GM19455 (cell line): ENCODE results near the gene OCA2.
"Not testable (repeated sequence)": the region's sequence is repeated elsewhere in the genome, so short reads cannot be mapped to it uniquely, and the experiment has no call there.

Experiments used
- ATAC-seq: cut with Tn5 transposase; IDR thresholded peaks from one replicate; pipeline ENCODE4 v1.9.1; 2021; ENCODE audit not compliant: unreplicated experiment

Gene OCA2

DNA sequence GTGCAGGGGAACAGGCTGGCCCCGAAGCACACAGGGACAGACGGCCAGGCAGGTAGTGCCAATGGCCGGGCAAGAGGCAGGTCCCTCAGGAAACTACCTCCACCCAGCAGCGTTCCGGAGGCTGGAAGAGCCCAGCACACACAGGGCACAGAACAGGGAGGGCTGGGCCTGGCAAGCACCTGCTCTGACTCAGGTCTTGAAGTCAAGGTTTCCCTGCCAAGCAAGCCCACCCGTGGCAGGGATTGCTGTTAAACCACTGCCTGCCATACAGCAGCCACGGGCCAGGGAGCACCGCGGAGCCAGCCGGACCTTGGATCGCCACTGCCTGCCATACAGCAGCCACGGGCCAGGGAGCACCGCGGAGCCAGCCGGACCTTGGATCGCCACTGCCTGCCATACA is 22.5 kb upstream of the OCA2 start:
- ATAC-seq: not testable (repeated sequence)

DNA sequence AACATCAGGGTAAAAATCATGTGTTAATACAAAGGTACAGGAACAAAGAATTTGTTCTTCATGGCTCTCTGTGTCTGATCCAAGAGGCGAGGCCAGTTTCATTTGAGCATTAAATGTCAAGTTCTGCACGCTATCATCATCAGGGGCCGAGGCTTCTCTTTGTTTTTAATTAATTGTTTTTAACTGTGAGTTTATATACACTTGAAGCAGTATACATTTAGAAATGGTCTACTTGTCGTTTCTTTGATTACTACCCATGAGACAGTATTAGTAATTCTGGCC is 21.2 kb upstream of the OCA2 start:
- ATAC-seq: no peak

DNA sequence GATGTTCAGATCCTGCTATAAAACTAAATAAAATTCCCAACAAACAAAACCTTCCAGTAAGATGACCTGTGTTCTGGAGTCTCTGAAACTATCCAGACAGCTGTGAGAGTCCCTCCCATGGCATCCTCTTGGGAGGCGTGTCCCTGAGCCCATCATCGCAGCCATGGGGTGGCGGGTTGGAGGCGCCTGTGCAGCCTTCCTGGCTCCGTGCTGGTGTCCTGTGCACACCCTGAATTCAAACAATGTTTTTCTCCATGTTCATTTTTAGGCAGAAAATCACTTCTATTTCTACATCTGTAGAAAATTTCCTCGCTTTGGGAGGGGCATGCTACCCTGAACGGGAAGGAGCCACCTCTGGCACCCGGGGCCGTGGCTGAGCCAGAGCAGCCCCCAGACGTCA is 19.4 kb upstream of the OCA2 start:
- ATAC-seq: no peak

DNA sequence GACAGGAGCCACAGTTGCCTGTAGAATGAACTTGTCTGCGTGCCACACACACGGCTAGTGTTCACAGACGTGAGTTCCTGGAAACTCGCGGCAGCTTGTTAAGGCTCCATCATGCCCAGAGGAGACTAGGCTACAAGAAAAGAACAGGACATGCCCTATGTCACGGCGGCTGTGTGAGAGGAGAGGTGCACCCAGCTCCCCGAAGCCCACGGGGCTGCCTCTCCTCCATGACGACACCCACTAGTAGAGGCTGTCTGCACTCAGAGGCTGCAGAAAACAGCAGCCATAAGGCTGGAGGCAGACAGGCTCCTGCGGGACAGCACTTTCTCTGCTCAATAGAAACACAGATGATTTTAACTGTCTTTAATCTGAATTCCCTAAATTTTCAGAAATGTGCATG is 19.0 kb upstream of the OCA2 start:
- no peak for ATAC-seq

DNA sequence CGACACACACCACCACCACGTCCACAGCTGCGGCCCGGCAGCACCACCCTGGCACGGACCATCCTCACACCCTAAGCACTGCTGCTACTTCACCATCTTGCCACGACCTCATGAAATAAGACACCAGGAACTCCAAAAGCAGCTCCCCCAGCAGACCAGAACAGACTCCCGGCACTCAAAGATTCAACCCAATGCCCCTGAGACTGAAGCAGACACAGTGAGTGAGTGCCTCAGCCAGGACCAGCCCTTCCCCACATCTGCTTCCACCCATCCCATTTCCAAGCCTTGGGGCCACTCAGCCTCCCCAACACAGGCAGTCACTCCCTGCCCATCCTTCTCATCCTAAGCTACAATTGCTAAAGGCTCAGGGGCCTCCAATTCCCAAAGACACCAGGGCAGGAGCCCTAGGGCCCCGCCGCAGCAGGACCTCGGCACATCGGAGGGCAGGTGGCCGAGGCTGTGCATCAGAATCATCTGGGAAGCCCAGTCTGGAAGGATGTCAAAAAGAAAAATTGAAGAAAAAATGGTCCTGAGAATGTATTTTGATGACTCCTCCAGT is 18.4 kb upstream of the OCA2 start:
- no peak for ATAC-seq

DNA sequence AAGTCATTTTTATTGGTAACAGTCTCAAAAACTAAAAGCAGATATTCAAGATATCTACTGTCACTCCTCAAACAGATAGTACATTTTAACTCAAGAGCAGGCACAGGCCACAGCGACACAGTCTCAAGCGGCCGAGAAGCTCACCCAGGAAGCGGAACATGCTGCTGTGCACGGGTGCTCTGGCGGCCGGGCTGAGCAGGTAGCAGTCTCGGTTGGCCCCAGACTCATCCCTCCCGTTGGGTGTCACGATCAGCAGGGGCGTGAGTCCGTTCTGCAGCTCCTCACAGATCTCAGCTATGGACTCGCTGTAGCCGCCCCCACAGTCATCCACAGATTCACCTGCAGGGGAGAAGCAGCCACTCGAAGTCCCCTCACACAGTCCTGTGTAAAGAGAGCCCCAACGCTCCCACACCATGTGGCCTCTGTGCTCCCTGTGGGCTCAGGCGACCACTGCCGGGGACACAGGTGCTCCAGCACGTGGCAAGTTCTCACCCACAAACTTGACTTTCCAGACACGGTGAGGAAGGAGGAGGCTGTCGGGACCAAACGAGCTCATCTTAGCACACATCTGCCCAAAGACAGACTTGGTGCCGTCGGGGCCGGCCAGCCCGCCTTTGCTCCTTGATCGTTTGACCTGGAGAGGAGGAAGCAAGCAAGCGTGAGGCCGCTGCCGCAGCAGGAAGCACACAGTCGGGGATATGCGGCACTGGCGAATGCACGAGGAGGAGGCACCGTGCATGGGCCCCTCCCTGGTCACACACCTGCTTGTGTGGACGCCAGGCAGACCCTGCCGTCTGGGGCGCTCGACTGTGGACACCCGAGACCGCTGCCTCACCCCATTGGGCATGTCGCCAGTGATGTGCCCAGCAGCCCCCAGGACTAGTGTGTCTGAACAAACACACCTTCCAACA is 17.7 kb upstream of the OCA2 start:
- ATAC-seq: no peak

DNA sequence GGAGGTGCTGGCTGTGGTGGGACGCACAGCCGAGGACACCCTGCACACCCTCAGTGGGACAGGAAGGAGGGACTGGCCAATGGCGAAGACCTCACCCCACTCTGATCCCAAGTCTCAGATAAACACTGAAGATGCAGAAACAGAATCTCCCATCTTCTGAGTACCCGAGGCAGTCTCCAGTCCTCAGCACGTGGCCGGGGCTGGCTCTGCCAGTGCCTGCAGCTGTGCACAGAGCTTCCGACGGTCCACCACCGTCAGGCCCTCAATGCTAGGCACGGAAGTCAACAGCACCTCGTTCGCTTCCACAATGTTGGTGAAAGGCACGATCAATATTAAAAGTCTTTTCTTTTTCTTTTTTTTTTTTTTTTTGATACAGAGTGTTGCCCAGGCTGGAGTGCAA is 16.8 kb upstream of the OCA2 start:
- no peak for ATAC-seq

DNA sequence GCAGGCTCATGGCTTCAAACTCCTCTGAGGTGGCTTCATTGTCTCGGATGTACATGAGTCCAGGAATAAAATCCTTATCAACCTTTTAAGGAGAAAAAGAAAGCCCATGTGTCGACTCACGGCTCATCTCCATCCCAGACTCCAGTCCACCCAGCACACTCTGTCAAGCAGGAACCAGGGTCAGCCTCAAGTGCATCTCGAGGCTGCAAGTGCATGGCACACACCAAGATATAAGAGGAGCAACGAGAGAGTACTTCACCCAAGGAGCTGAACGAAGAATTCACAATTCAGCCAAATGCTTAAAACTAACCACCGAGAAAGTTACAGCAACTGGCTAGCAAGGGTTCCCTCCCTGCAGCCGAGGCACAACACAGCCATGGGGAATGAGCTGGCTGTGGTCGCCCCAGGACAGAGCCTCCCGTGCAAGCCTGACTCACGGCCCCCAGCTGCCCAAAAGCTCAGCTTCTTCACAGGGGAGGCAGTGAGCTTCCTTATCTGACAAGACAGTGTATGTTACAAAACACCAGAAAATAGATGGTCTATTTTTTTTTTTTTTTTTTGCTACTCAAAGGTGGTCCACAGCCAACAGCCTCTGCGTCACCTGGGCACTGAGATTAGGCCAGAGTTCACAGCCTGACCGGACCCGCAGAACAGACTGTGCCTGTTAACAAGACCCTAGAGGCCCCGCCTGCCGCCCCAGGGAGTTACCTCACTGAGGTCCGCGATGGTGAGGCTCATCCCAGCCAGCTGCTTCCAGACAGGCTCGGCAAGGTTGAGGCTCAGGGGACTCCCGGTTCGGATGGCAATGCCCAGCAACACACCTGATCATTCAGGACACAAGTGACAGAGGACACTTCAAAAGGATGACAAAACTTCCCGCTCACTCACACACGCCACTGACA is 15.9 kb upstream of the OCA2 start:
- no peak for ATAC-seq

DNA sequence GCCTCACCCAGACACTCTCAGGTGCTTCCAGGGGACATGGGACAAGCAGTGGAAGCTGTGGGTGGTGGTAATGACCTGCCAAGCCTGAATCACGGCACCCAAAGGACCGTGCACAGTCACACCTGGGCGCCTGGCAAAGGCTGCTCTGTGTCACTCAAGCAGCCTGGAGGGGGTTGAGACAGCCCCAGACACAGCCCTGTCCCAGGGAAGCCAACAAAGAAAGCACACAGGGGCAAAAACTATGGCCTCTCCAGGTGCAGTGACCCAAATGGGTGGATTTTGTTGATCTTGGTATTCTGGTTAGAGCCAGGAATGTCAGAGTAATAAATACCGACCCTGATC is 15.0 kb upstream of the OCA2 start:
- no peak for ATAC-seq

DNA sequence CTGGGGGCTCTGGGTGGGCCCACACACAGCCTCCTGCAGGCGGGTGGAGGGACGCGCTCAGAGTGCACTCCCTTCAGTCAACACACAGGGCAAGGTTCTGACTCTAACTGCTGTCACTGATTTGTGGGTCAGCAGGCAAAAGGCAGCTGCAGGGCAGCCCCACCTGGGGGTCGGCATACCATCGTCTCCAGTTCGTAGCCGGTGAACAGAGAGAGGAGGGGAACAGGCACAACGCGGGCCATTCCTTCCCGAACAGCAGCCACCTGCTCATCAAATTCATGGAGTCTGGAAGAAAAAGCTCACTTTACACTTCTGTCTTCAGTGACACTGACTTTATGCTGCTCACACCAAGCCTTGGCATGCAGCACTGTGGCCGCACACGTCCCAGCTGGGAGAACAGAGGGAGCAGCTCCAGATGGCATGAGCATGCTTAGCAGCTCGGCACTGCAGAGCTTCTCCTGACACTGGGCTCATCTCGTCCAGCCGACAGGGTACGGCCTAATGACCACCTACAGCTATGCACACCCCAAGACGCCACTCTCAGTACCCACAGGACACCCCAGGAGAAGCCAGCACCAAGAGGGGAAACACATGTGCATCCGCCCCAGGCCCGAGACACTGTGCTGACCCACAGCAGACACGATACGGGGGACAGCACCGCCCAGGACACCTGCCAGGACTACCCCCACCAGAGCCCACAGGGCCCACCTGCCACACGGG is 14.4 kb upstream of the OCA2 start:
- no peak for ATAC-seq

DNA sequence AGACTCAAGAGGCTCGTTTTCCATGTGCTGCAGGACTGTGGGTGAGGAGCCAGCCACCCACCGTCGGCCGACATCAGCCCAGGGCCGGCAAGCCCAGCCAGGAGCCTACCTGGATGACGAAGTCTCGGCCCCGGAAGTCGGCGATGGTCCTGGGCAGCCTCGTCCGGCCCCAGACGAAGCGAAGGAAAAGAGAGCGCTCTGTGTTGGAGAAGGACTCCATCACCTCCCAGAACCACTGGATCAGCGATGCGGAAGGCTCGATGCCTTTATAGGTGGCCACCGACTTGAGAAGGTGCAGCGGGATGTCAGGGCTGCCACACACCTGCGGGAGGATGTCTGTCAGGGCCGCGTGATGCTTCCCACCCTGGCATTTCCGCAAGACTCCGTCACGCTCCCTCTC is 13.8 kb upstream of the OCA2 start:
- ATAC-seq: no peak

DNA sequence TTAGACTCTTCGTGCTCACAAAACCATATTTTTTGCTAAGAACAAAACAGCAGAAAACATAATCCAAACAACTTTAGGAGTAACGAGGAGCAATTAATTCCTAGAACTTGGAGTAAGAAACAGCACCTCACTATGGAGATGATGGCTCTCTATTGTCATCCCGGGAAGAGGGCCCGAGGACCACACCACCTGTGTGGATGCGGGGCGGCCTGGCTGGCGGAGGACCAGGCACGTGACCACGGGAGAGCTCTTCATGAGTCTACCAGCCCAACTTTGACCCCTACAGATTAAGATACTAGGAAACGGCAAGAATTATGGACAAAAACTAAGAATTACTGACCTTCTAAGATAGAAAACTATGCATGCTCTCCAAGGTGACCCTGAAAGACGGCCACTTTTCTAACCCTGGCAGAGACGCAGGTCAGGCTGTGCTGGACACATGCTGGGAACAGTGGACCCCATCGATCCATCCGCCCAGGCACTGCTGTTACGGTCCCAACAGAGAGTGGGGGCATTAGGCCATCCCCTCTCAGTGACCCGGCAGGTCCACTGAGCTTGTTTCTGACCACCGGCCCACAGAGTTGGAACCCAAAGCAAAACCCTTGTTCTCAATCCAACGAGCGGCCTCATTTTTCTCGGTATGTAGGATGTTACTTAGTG is 13.1 kb upstream of the OCA2 start:
- ATAC-seq: no peak

DNA sequence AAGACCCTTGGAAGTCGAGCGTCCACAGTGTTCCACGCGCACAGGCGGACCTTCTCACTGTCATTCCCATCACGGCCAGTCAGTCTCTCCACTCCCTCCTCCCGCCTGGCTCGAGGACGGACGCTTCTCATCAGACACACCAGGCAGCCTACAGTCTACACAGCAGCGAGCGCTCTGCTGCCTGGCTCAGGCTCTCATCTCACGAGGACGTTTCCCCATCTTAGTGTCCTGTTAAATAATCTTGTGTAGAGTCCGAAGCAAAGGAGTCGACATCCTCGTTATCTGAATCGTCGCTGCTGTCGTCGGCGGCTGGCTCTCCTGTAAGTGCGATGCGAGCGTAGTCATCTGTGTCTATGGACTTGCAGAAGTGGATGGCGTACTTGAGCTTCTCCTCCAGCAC is 12.4 kb upstream of the OCA2 start:
- no peak for ATAC-seq

DNA sequence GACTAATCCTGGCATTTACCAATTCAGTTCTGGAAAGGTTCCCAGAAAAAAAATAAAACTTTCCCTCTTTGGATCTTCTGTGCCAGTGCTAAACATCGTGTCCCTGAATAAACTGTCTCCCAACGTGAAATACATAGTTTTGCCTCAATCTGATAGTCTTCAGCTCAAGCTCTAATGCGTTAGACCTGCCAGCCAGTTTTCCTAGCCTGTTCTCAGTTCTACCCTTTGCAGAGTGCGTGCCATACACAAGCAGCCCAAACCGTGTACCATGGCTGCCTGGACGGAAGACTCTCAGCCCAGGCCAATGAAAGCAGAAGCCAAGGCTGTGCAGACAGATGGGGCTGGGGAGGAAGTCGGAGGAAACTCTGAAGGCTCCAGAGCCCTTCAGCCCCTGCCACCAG is 11.4 kb upstream of the OCA2 start:
- no peak for ATAC-seq

DNA sequence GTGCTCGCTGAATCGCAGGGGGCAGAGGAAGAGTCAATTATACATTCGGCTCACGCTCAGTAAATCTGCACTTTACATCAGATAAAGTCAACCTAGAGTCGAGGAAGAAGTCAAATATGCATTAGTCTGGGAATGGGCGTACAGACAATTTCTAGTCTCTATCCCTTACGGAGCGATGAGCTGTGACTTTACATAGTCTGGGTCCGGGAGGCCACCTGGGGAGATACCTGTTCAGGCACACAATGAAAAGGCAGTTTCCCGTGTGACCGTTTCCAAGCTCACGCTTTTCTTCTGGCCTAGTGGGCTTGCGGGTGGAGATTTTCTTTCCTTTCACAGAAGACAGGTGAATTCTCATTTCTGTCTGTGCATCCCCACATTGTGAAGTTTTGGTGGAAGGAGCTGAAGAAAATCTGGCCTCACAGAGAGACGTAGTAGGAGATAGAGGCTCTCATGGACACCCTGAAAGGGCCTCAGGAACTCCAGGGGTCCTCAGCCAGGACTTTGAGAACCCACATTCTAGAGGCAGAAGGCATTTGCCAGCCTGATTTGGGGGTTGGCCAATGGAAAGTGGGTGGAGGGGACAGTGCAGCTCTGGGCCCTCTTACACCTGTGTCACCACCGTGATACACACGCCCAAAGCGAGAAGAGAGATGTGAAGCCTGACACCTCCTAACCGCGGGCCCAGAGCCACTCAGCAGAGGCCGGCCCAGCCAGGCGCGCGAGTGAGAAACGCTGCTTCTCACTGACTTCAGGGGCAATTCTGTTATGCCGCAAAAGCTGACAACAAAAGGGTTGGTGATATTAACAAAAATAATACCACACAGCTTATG is 10.7 kb upstream of the OCA2 start:
- no peak for ATAC-seq

DNA sequence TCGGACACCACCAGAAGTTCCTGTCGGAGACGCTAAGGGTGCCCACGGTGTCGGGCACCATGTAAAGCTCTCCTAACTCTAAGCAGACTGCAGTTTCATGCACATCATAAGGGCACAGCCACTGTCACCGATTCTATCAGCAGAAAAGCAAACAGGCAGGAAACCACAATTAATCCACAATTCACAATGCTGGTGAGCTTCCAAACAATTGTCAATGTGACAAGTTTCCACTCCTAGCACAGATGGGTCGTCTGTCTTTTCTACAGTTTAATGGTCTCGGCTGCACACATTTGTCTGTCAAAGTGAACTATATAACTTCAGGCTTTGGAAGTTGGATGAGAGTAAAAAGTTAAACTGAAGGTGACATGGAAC is 8.8 kb upstream of the OCA2 start:
- no peak for ATAC-seq

DNA sequence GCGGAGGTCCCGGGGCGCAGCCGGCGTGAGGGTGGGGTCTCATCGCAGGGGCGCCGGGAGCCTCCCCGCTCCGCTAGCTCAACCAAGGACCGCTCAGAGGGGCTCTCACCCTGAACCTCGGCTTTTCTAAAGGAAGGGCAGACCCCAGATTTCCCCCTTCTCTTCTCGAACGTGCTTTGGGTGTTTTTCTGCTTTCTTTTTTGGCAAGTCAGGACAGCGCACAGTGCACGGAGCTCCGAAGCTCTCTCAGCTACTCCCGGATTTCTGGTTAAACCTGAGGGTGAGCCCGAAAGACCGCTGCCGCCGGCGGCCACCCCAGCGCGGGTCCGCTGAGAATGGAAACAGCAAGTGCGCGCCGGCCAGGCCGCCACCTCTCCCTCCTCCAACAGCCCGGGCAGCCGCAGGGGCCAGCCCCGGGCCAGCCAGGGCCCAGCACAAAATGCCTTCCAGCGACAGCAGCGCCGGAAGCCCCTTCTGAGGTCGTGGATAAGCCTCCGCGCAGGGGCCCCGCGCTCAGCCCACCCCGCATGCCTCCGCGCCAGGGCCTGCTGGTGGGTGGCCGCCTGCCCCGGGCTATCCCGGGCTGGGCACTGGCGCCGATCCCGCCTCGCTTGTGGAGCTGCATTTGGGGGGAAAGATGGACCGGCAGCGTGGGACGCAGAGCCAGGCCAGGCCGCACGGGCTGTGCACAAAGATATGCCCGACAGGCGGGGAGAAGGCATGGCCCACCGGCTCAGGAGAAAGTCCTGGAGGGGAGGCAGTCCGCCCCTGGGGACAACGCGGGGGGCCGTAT is 8.2 kb upstream of the OCA2 start:
- ATAC-seq: no peak

DNA sequence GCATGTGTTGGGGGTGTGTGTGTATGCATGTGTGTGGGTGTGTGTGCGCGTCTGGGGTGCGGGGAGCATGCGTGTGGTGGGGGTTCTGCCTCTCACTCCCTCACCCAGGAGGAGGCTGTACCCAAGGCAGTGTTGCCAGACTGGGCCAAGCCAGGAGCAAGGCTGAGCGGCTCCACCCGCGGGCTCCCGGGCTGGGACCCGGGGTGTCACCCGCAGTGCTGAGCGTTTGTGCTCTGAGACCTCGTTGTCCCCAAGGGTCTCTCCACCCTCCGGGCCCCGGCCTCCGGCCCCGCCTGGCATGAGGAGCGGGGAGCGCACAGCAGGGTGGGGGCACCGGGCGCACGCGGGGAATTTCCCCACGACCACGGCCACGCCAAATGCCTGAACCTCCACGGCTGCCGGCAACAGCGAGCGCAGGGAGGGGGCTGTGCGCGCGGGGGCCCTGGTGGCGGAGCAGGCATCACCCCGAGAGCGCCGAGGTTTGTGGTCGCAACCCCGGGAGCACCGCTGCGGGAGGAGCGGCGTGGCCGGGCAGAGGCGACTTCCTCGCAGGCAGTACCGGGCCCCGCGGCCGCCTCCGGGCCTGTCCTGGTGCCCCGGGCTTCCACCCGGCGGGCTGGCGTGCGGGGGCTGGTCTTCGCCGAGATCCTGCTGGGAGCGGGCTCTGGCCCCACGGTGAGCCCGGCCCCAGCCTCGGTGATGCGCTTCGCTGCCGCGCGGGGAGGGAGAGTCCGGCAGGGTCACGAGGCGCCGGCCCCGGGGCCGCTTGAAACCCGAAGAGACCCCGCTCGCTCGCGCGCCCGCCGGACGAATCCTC is 7.4 kb upstream of the OCA2 start:
- no peak for ATAC-seq

DNA sequence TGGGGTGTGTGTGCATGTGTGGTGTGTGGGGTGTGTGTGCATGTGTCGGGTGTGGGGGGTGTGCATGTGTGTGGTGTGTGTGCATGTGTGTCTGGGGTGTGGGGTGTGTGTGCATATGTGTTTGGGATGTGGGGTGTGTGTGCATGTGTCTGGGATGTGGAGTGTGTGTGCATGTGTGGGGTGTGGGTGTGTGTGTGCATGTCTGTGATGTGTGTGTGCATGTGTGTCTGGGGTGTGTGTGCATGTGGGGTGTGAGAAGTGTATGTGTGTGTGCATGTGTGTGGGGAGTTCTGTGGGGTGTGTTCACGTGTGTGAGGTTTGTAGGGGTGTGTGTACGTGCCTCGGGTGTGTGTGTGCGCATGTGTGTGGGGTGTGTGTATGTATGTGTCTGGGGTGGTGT is 6.7 kb upstream of the OCA2 start:
- ATAC-seq: no peak
